ENCODE data around the gene KLK11. TPM values are rescaled to one million over a fixed set of nuclear protein-coding genes. Genes with fewer than 3 reads are reported as not detected.

The KLK11 gene
- total and polyA plus RNA-seq, 2 of the 8 experiments (the other 6 are each of a cell fraction or from before 2014, with no cell fraction given): 0.45 TPM; not detected in 1

- Histone ChIP-seq H2BK15ac (ENCODE audit: low read length) (no peak overlapping the region; the same call in 1 of the 2 replicates), H3K27me3 (replicated peaks in 1 of 4; ENCODE audit: control insufficient read depth in 3 of 4, extremely low read depth in 1 of 4, insufficient read depth in 3 of 4, low read length in 3 of 4) (no peaks in the 10 kb centered on the region; a peak in 1 of 7 replicates), H3K4me1 (replicated peaks in 1 of 4; ENCODE audit: control insufficient read depth in 3 of 4, insufficient read depth in 4 of 4, low read length in 3 of 4) (peaks cover 0 to 16% (median 8%) of the 10 kb centered on the region in 4 experiments; a peak in 5 of 7 replicates), H2BK20ac (ENCODE audit: low read length) (no peak overlapping the region; the same call in 1 of the 2 replicates), H3K23me2 (ENCODE audit: low read depth, low read length) (no peaks in the 10 kb centered on the region), H3K79me2 (ENCODE audit: control insufficient read depth in 1 of 2, insufficient read depth in 2 of 2, low read length in 2 of 2) (no peaks in the 10 kb centered on the region), H3K23ac (ENCODE audit: insufficient read length) (no peak overlapping the region), H3K4me3 (ENCODE audit: extremely low read depth in 1 of 4, insufficient read depth in 2 of 4, low read depth in 3 of 4, low read length in 4 of 4) (no peak overlapping the region), H3K79me1 (ENCODE audit: low read depth, low read length) (no peaks in the 10 kb centered on the region; the same call in 1 of the 2 replicates), H2BK120ac (replicated peaks; ENCODE audit: low read depth, low read length) (no peak overlapping the region), H4K5ac (ENCODE audit: insufficient read length, low read depth, low read length) (no peak overlapping the region), H3K27ac (ENCODE audit: low read depth, low read length) (no peak overlapping the region), H3K56ac (replicated peaks; ENCODE audit: insufficient read length, low read depth, low read length) (no peak overlapping the region), H4K8ac (ENCODE audit: extremely low read depth, insufficient read depth, low read length) (peak overlapping the region; percentile 16; the same call in 1 of the 2 replicates), H2BK12ac (ENCODE audit: low read depth, low read length) (0 out of 2 replicates have a peak overlapping the region, but pooled peaks have one; percentile 5), H4K91ac (replicated peaks; ENCODE audit: insufficient read length, low read length) (no peak overlapping the region), H2BK5ac (ENCODE audit: low read depth, low read length) (no peak overlapping the region), H3K9me3 (ENCODE audit: insufficient read depth in 2 of 2, low read depth in 1 of 2, low read length in 1 of 2) (no peaks in the 10 kb centered on the region), H3K36me3 (ENCODE audit: control insufficient read depth in 2 of 4, insufficient read depth in 4 of 4, low read length in 3 of 4) (no peaks in the 10 kb centered on the region), H3K4ac (replicated peaks; ENCODE audit: insufficient read length, low read depth, low read length) (no peak overlapping the region), H3K4me2 (ENCODE audit: insufficient read depth in 1 of 2, low read depth in 2 of 2, low read length in 2 of 2) (no peak overlapping the region), H3K9ac (replicated peaks in 1 of 4; ENCODE audit: extremely low read depth in 1 of 4, low read depth in 3 of 4, low read length in 3 of 4) (no peak overlapping the region), H4K20me1 (replicated peaks in 1 of 2; ENCODE audit: control insufficient read depth in 1 of 2, insufficient read depth in 2 of 2, low read length in 2 of 2) (no peaks in the 10 kb centered on the region), H2AFZ (ENCODE audit: low read length) (no peak overlapping the region), H3K18ac (ENCODE audit: extremely low read depth, low read length) (no peak overlapping the region), H2AK5ac (ENCODE audit: low read depth, low read length) (0 out of 2 replicates have a peak overlapping the region, but pooled peaks have one; percentile 53), H3K14ac (ENCODE audit: insufficient read length) (no peak overlapping the region)
- TF ChIP-seq TAF1 (IDR thresholded peaks at IDR 0.05; ENCODE audit: low read depth, low read length): no peak
- no peak for FAIRE-seq
- POLR2A ChIA-PET (ENCODE audit: partially characterized antibody): interaction anchor here (0.6 kb wide), 1 partner anchor 365 kb away, joined by 3 read pairs; no protein-coding TSS in a partner anchor
- WGBS, 2 experiments (ENCODE audit: extremely low coverage in 1 of 2, insufficient coverage in 1 of 2, insufficient read length in 1 of 2, insufficient replicate concordance in 2 of 2, low coverage in 1 of 2, low lambda C conversion rate in 2 of 2, missing lambda C conversion rate in 1 of 2): 88% methylated on average over 7 of the region's 7 CpGs; no CpG with 5 or more reads in 1 of the 2 experiments
- no peak for DNase-seq (ENCODE audit: low read depth in 1 of 2, low spot score in 2 of 2)
- CTCF ChIA-PET (ENCODE audit: partially characterized antibody): interaction anchor here (0.9 to 2.4 kb wide), 2 partner anchors 10 to 64 kb away, joined by 4 to 10 read pairs; no protein-coding TSS in a partner anchor
Observed at GRCh38 chr19:51031220-51031879, 4.9 kb upstream of the KLK11 start.

Data from H1 (cell line).